ENCODE data around the gene KRI1. TPM values are rescaled to one million over a fixed set of nuclear protein-coding genes. Genes with fewer than 3 reads are reported as not detected.
A peak's percentile ranks its signal among the peaks of the same experiment; 100 is the strongest.

The KRI1 gene
- total and polyA plus RNA-seq, 2 of the 8 experiments (the other 6 are each of a cell fraction or from before 2014, with no cell fraction given): 14.2 to 45.2 TPM

- TF ChIP-seq CHD7 (IDR thresholded peaks at IDR 0.05; ENCODE audit: insufficient replicate concordance, low read length) (no peak), SRF (IDR thresholded peaks at IDR 0.05; ENCODE audit: low read depth, low read length) (no peak), SAP30 (IDR thresholded peaks at IDR 0.05; ENCODE audit: insufficient read depth, insufficient replicate concordance, low read length) (peak; percentile 81), HDAC2 (IDR thresholded peaks at IDR 0.05; ENCODE audit: borderline replicate concordance in 1 of 2, low read depth in 2 of 2, low read length in 2 of 2) (0 out of 4 replicates have a peak, but pooled peaks of 1 of the 2 experiments have one; percentile 20), POU5F1 (IDR thresholded peaks at IDR 0.05; ENCODE audit: low read depth, low read length) (no peak), BACH1 (IDR thresholded peaks at IDR 0.05; ENCODE audit: low read length) (0 out of 2 replicates have a peak, but pooled peaks have one; percentile 58), KDM5A (IDR thresholded peaks at IDR 0.05; ENCODE audit: low read length) (no peak), E2F6 (IDR thresholded peaks at IDR 0.05) (peak; percentile 83), JUND (IDR thresholded peaks at IDR 0.05; ENCODE audit: low read length) (no peak)
These were observed 3.2 kb upstream of the KRI1 start, which contains the start of gene CDKN2D (continued) for GRCh38 chr19:10568826-10569651.
